GM21447 (cell line): ENCODE measurements around the gene RPS23.
"Not testable (repeated sequence)": the region's sequence is repeated elsewhere in the genome, so short reads cannot be mapped to it uniquely, and the experiment has no call there.

Experiments used
- ATAC-seq: cut with Tn5 transposase; IDR thresholded peaks from one replicate; pipeline ENCODE4 v1.9.1; 2021; ENCODE audit not compliant: unreplicated experiment

Gene RPS23

DNA sequence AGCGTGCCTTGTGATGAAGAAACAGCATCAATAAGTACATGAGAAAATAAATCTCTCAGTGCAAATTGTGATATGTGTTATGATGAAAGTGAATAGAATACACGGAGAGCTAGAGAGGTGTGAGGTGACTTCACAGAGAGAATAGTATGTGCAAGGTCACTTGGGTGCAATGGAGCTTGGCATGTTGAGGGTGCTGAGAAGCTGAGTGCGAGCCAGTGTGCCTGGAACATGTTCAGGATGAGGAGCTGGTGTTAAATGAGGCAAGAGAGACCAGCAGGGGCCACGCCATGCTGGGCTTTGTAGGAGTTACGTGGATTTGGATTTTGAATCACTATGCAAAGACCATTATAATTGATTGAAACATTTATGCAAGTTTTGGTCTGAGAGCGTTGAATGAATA lies 12.8 kb upstream of the RPS23 start:
- ATAC-seq = no peak

DNA sequence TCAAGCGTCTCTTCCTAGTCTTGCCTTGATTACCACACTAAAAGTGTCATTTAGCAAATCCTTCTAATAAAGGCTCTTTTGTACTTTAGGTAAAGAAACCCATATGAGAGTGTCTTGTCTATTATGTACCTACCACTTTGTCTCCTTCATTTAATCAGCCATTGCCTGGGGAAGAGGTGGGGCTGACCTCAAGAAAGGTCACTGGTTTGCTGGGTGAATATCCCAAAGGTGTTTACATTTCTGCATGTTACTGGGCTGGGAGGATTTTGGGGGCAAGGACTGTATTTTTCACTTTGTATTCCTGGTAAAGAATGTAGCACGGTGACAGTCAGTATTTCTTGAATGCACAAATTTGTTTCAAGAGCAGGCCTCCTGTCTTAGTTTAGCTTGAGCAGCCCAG lies 11.9 kb upstream of the RPS23 start:
- no peak for ATAC-seq

GRCh38 chr5:82287625-82288024 lies 9.5 kb upstream of the RPS23 start:
- no peak for ATAC-seq

GRCh38 chr5:82285206-82285605 lies 7.1 kb upstream of the RPS23 start:
- ATAC-seq = no peak

DNA sequence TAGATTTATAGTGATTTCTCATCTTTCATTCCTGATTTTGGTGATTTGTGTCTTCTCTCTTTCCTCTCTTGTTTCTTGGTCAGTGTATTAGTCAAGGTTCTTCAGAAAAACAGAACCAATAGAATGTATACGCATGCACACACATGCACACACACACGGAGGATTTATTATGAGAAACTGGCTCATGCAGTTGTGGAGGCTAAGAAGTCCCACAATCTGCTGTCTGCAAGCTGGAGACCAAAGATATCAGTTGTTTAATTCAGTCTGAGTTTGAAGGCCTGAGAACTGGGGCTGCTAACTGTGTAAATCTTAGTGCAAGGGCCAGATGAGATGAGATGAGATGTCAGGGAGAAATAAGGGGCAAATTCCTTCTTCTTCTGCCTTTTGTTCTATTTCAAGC lies 5.7 kb upstream of the RPS23 start:
- no peak for ATAC-seq

DNA sequence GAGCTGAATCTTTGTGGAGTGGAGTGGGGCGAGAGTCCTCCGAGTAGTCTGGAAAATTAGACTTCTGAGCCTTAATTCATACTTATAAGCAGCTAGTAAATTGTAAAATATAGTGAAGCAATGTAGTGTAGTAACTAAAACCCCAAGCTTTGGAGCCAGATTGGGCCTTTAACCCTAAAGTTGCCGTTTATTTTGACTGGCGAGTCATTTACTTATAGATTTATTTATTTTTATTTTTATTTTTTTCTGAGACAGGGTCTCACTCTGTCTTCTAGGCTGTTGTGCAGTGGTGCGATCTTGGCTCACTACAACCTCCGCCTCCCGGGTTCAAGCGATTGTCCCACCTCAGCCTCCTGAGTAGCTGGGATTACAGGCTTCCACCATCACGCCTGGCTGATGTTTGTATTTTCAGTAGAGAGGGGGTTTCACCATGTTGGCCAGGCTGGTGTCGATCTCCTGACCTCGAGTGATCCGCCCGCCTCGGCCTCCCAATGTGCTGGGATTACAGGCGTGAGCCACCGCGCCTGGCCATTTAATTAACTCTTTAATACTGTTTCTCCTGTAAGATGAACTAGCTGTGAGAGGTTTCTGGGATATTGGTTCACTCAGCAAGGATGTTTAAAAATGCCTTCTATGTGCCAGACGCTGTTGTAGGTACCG lies 687 bp upstream of the RPS23 start:
- ATAC-seq = no peak

DNA sequence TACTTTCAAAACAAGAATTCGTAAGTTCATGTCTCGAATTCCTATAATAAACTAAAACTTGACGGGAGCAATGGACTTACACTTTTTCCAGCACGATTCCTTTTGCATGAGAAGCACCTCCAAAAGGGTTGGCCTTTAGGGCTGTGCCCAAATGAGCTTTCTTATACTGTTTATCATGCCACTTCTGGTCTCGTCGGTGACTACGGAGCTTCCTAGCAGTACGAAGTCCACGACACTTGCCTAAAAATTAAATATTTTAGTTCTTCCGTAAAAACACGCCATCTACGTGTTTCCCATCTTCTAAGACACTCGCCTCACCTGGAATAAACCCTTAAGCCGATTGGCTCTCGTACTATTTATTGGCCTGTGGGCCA lies 554 bp downstream of the RPS23 start:
- no peak for ATAC-seq

GRCh38 chr5:82276800-82277612 lies 1.1 kb downstream of the RPS23 start:
- no peak for ATAC-seq

DNA sequence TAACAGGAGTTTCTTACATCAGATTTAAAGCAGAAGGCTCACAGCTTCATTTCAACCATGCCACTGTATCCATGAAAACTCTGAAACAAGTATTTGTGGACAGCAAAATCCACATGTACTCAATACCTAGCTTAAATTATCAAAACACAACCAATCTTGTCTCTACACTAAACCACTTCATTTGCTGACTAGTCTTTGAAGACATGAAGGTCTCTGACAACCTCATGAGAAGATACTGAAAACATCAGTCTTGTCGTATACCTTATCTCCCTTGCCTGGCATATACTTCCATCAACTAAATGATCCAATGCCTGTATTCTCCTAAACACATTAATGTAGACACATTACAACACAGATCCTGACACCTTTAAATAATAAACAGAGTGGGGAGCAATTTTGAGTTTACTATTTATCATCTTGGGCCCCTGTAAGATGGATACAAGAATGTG lies 2.9 kb downstream of the RPS23 start:
- ATAC-seq = no peak

DNA sequence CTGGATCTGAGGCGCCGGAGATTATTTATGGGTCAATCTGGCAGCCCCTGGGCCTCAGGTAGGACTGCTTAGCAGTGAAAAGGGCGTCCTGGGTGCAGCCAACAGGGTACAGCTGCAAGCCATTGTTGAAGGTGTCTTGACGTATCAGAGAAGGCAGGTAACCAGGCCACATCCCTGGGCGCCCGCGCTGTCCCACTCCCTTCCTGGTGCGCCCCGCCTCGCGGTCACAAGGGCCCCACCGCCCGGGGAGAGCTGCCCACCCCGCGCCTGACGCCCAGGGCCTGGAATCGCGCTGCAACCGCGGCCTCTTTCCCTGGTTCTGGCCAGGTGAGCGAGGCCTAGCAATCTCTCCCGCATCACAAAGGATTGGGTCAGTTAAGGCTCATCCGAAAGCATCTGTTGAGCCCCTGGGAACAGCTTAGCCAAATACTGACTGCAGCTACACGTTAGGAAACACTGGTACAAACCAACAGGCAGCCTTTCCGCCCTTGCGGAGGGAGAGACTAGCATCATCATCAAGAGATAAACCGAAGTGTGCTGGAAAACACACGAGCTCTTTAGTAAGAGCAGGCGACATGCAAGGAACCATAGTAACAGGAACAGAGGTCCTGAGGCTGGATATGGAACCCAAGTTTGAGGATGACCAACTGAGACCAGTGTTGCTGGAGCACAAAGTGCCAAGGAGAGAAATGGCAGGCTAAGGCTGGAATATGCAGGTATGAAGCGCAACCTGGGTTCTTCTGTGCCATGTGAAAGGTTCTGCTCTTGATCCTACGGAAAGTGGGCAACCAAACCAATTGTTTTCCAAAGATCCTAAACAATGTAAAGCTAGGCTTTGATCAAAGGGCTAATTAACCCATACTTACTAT lies 3.6 kb downstream of the RPS23 start:
- no peak for ATAC-seq

- ATAC-seq = not testable (repeated sequence)
Measured at GRCh38 chr5:82273426-82273825, 4.7 kb downstream of the RPS23 start.

GRCh38 chr5:82272571-82273356 lies 5.4 kb downstream of the RPS23 start:
- ATAC-seq = not testable (repeated sequence)

GRCh38 chr5:82269363-82269762 lies 8.8 kb downstream of the RPS23 start:
- not testable (repeated sequence) for ATAC-seq

- ATAC-seq = not testable (repeated sequence)
Measured at GRCh38 chr5:82267297-82267933, 10.7 kb downstream of the RPS23 start.

- ATAC-seq = no peak
Measured at GRCh38 chr5:82265047-82265446, 13.1 kb downstream of the RPS23 start.

GRCh38 chr5:82259172-82259800 lies 18.9 kb downstream of the RPS23 start:
- no peak for ATAC-seq

GRCh38 chr5:82257729-82258128 lies 20.4 kb downstream of the RPS23 start:
- ATAC-seq = no peak

DNA sequence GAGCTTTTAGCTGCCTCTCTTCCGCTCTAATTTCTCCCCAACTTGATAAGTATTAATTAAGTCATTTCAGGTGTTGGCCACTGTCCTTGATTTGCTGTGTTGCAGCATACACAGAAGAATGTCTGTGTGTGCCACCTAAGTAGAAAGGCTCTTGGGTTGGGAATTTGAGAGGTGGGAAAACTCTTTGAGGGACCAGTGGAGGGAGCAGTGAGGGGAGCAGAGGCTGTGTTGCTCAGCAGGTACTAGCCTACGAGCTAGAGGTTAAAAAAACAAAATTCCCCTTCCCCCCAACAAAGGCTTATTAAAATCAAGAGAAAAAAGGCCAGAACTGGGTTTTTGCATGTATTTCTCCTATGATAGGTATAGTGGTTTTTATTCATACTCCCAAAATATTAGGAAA lies 20.9 kb downstream of the RPS23 start:
- ATAC-seq = no peak

- no peak for ATAC-seq
Measured at GRCh38 chr5:82255844-82256243, 22.3 kb downstream of the RPS23 start.

DNA sequence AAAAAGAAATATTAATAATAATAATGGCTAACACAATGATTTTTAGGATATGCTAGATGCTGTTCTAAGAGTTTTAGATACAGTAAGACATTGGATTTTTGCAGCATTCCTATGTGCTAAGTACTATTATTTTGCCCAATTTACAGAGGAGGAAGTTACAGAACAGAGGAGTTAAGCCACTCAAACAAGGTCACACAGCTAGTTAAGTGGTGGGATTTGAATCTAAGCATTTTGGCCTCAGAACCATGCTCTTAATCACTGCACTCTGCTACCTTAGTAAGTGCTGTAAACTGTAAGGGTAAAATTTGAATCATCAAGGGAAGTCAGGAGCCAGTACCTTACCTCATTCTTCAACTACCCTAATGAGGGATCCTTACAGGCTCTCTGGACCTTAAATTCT lies 25.4 kb downstream of the RPS23 start:
- ATAC-seq = no peak
